Spleen (tissue), 11 donors: Measurements from ENCODE around the gene AKR1C3. TPM values are rescaled to one million over a fixed set of nuclear protein-coding genes. Genes with fewer than 3 reads are reported as not detected.
"Not testable (repeated sequence)": the region's sequence is repeated elsewhere in the genome, so short reads cannot be mapped to it uniquely, and the experiment has no call there.

Experiments used
- DNase-seq: peaks from one replicate; pipeline ENCODE4 v3.0.0-alpha.2; 2020
- H3K27ac ChIP-seq, 8 donors: fragments of 200-600 bp; sonication (generic) in 7 of 8; 1 replicate in 4 of 8; 2 replicates in 4 of 8; pipeline versions ENCODE4 v1.5.0 to v1.8.0; 2016 to 2021; ENCODE audit warnings: inconsistent platforms in 4 of 8, mild to moderate bottlenecking in 4 of 8, moderate library complexity in 1 of 8
- H3K27me3 ChIP-seq, 7 donors: fragments of 200-600 bp; sonication (generic) in 6 of 7; replicated peaks in 1 of 7; 1 replicate in 4 of 7; 2 replicates in 3 of 7; pipeline versions ENCODE4 v1.5.0 to v1.8.0; 2016 to 2021; ENCODE audit warnings: inconsistent platforms in 3 of 7, mild to moderate bottlenecking in 1 of 7
- H3K36me3 ChIP-seq, 6 donors: fragments of 200-600 bp; sonication (generic) in 5 of 6; 1 replicate in 4 of 6; 2 replicates in 2 of 6; pipeline versions ENCODE4 v1.5.0 to v1.8.0; 2016 to 2021; ENCODE audit warnings: inconsistent platforms in 2 of 6
- H3K4me1 ChIP-seq, 6 donors: fragments of 200-600 bp; sonication (generic) in 5 of 6; 1 replicate in 3 of 6; 2 replicates in 3 of 6; pipeline versions ENCODE4 v1.5.0 to v1.8.0; 2016 to 2021; ENCODE audit warnings: inconsistent platforms in 3 of 6
- H3K4me3 ChIP-seq, 8 donors: fragments of 200-600 bp; sonication (generic) in 7 of 8; 1 replicate in 4 of 8; 2 replicates in 4 of 8; pipeline versions ENCODE4 v1.5.0 to v1.8.0; 2016 to 2021; ENCODE audit warnings: inconsistent platforms in 4 of 8, mild to moderate bottlenecking in 4 of 8, moderate library complexity in 2 of 8
- H3K9me3 ChIP-seq, 8 donors: fragments of 200-600 bp; sonication (generic) in 7 of 8; 1 replicate in 4 of 8; 2 replicates in 4 of 8; pipeline versions ENCODE4 v1.5.0 to v1.8.0; 2016 to 2021; ENCODE audit warnings: inconsistent platforms in 4 of 8
- CTCF ChIP-seq, 11 experiments: fragments of 200-600 bp in 7 of 11; fragments of 450-650 bp in 4 of 11; sonication (generic) in 4 of 11; IDR thresholded peaks in 8 of 11; conservative IDR thresholded peaks in 3 of 11; 1 replicate in 7 of 11; 2 replicates in 4 of 11; pipeline versions ENCODE4 v1.4.0 to v1.8.0; 2016 to 2021; ENCODE audit warnings: antibody characterized with exemption in 11 of 11, inconsistent platforms in 4 of 11, mild to moderate bottlenecking in 1 of 11
- POLR2A ChIP-seq, 3 donors: fragments of 450-650 bp; IDR thresholded peaks; one replicate each; pipeline ENCODE4 v1.5.1; 2017; ENCODE audit warnings: antibody characterized with exemption in 3 of 3, mild to moderate bottlenecking in 1 of 3
- POLR2AphosphoS5 ChIP-seq, 3 donors: sonication (generic); formaldehyde crosslinking; IDR thresholded peaks; one replicate each; pipeline ENCODE4 v1.5.1; 2017; ENCODE audit warnings: antibody characterized with exemption in 3 of 3
- WGBS, 5 donors: extraction: QIAGEN DNeasy Blood & Tissue Kit in 3 of 5; methylation state at CpG; one replicate each; pipeline versions ENCODE4 v1.1.5 to v1.1.7; 2013 to 2018; 5-methylcytosine and 5-hydroxymethylcytosine counted together
- intact Hi-C: fragments of 100-400 bp; cut with DNase I; formaldehyde crosslinking; loops from one replicate; pipeline ENCODE4 v1.15.0; 2023; ENCODE audit warnings: low total_unique reads
- polyA plus RNA-seq, 3 donors: library from polyadenylated mRNA; stranded (reverse); fragments of 200-250 nt; gene quantifications; one replicate each; pipeline ENCODE4 v1.2.1, GENCODE V29; 2013
- total RNA-seq, 7 donors: library from RNA; depleted of rRNA in 3 of 7; stranded (reverse); fragments of >200 nt in 3 of 7; fragmentation: NEBNext Ultra II Directional in 4 of 7; extraction: Animal tissue kit (Norgen Biotek cat#: 25700) in 4 of 7; gene quantifications; one replicate each; pipeline versions ENCODE4 v1.1.0 to v1.2.1, GENCODE V29; 2016 to 2021
- donor health status: healthy with polysubstance abuse.
- donor health status: DM: no; HTN: no; CAD: no; lungs with moderate emphysema.
- donor health status: DM: no; HTN: no; CAD: no.
- donor health status: Bipolar disorder and iron deficiency.
- donor health status: healthy.
- donor health status: DM: no; HTN: no; CAD: no.
- donor health status: DM: yes; HTN: yes; CAD: no.

Gene AKR1C3
- total and polyA plus RNA-seq, 10 donors, result 0.85 to 5.7 (median 2.8) TPM

- TF ChIP-seq POLR2A (IDR thresholded peaks at IDR 0.05) (no peak), POLR2AphosphoS5 (IDR thresholded peaks at IDR 0.05) (no peak), CTCF (IDR thresholded peaks at IDR 0.05 in 8 of 11, conservative IDR thresholded peaks at IDR 0.05 in 3 of 11) (no peak)
- intact Hi-C loops, result no loop called here
- Histone ChIP-seq H3K27ac (no peak overlapping the region), H3K9me3 (peaks cover 0 to 3% (median 0%) of the 10 kb centered on the region in 8 donors), H3K4me3 (no peak overlapping the region), H3K27me3 (no peaks in the 10 kb centered on the region), H3K36me3 (no peaks in the 10 kb centered on the region), H3K4me1 (no peaks in the 10 kb centered on the region)
- WGBS, 5 donors, result 85 to 91% (median 88%) methylated on average over 1 of the region's 1 CpG
- no peak for DNase-seq
Observed at GRCh38 chr10:5047912-5048628, 46.1 kb upstream of the AKR1C3 start.

- H3K4me1 ChIP-seq, H3K4me3 ChIP-seq, intact Hi-C loops, H3K9me3 ChIP-seq, H3K27ac ChIP-seq, H3K27me3 ChIP-seq, H3K36me3 ChIP-seq, DNase-seq: not testable (repeated sequence)
- 86 to 100% (median 91%) methylated on average over 2 to 16 of the region's 16 CpGs for WGBS, 5 donors
Observed at GRCh38 chr10:5052951-5053500, 41.2 kb upstream of the AKR1C3 start.

GRCh38 chr10:5054831-5055230 is 39.4 kb upstream of the AKR1C3 start:
- 67 to 94% (median 77%) methylated on average over 2 of the region's 2 CpGs for WGBS, 5 donors
- H3K27me3 ChIP-seq, intact Hi-C loops, H3K9me3 ChIP-seq, DNase-seq, H3K36me3 ChIP-seq, H3K27ac ChIP-seq, H3K4me3 ChIP-seq, H3K4me1 ChIP-seq: not testable (repeated sequence)

GRCh38 chr10:5059267-5059666 is 34.9 kb upstream of the AKR1C3 start:
- intact Hi-C loops, H3K9me3 ChIP-seq, H3K27ac ChIP-seq, H3K4me1 ChIP-seq, DNase-seq, H3K36me3 ChIP-seq, H3K27me3 ChIP-seq, H3K4me3 ChIP-seq: not testable (repeated sequence)
- WGBS, 5 donors, result 84 to 99% (median 89%) methylated on average over 8 of the region's 8 CpGs

GRCh38 chr10:5060791-5061190 is 33.4 kb upstream of the AKR1C3 start:
- intact Hi-C loops, H3K4me3 ChIP-seq, H3K27me3 ChIP-seq, DNase-seq, H3K36me3 ChIP-seq, H3K9me3 ChIP-seq, H3K4me1 ChIP-seq, H3K27ac ChIP-seq: not testable (repeated sequence)
- 89 to 94% (median 89%) methylated on average over 7 to 13 of the region's 13 CpGs for WGBS, 5 donors

GRCh38 chr10:5064656-5065055 is 29.6 kb upstream of the AKR1C3 start:
- 63 to 73% (median 65%) methylated on average over 1 of the region's 1 CpG for WGBS, 5 donors
- Histone ChIP-seq H3K36me3 (no peaks in the 10 kb centered on the region), H3K9me3 (peaks cover 0 to 13% (median 7%) of the 10 kb centered on the region in 8 donors)

More at GRCh38 chr10:5064656-5065055, 29.6 kb upstream of the AKR1C3 start:
- intact Hi-C loops, result no loop called here
- TF ChIP-seq POLR2A (IDR thresholded peaks at IDR 0.05), result no peak
- TF ChIP-seq POLR2AphosphoS5 (IDR thresholded peaks at IDR 0.05), result no peak
- no peak for TF ChIP-seq CTCF (IDR thresholded peaks at IDR 0.05 in 8 of 11, conservative IDR thresholded peaks at IDR 0.05 in 3 of 11)
- no peak overlapping the region for H3K27ac ChIP-seq
- DNase-seq, result no peak
- no peak overlapping the region for H3K4me3 ChIP-seq
- no peaks in the 10 kb centered on the region for H3K4me1 ChIP-seq
- H3K27me3 ChIP-seq, result no peaks in the 10 kb centered on the region
